GM19351 (cell line): ENCODE data around the gene UBAC1.
"Not testable (repeated sequence)": the region's sequence is repeated elsewhere in the genome, so short reads cannot be mapped to it uniquely, and the experiment has no call there.

ENCODE experiments used
- ATAC-seq: cut with Tn5 transposase; IDR thresholded peaks from one replicate; pipeline ENCODE4 v1.9.1; 2021; ENCODE audit warnings: mild to moderate bottlenecking, moderate library complexity; ENCODE audit not compliant: unreplicated experiment

UBAC1 gene

DNA sequence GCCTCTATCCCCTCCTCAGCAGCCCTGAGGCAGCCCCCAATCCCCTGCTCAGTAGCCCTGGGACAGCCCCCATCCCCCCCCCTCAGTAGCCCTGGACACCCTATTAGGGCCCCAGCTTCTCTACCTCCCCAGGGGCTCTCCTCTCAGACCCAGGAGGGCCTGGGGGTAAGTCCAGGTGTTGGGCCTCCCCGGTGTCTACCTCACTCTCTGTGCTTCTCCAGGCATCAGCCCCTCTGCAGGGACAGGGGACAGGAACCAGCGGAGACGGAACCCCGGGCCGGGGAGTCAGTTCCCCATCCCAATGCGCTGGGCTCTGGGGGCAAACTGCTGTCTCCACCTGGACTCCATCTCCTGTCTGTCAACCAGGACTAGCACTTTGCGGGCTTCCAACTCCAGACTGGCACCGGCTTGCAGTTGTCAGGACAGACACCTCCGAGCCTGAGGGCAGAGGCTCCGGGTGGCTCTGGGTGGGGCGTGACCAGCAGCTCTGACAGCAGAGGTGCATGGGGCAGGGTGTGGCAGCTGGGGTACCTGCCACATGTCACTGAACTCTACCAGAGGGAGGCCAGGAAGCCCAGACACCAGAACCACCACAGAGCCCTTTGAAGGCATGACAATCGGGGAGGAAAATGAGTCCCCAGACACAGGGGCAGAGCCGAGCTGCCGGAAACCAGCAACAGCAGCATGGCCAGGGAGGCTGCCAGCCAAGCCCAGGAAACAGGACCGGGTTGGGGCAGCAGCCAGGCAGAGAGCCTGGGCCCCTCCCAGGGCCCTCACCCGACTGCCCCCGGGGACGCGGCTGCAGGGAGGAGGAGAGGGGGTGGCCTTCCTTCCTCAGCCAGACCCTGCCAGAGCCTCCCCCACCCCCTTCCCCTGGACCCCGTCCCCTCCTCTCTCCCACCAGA is 17.7 kb upstream of the UBAC1 start:
- no peak for ATAC-seq

DNA sequence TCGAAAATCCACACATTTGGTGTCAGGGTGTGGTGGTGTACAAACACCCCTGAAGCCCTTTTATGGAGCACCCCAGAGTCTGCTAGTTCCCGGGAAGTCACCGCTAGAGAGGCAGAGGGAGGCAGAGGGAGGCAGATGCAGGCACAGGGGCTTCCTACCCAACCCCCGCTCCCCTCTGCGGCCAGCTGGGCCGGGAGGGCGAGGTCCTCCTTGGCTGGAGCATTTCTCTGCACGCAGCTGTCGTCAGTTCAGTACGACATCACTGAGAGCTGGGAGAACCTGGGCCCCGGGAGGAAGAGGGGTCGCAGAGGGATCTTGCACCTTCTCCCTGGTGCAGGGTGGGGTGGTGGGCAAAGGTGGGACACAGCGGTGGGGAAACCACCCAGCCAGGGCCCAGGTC is 15.8 kb upstream of the UBAC1 start:
- no peak for ATAC-seq

DNA sequence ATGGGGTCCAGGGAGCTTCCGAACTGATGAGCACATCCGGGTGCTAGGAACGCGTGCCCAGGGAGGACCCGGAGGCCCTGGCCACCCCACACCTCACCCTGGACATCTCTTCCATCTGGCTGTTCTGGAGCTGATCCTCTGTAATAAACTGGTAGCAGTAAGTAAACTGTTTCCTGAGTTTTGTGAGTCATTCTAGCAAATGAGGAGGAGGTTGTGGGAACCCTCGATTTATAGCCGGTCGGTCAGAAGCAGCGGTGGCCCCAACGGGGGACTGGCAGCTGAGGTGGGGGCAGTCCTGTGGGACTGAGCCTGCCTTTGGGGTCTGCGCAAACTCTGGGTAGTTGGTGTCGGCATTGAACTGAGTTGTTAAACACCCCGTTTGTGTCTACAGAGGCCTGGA is 15.4 kb upstream of the UBAC1 start:
- ATAC-seq, result no peak

DNA sequence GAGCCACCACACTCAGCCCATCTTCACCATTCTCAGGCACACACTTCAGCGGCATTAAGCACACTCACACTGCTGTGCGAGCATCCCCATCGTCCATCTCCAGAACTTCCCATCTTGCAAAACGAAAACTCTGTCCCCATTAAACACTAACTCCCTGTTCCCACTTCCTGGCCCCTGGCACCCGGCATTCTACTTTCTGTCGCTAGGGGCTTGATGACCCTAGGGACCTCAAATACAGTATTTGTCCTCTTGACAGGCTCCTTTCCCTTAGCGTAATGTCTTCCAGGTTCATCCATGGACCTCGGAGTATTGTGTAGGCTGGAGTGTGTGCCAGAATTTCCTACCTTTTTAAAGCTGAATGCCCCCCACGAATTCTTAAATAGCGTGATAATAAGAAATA is 14.7 kb upstream of the UBAC1 start:
- ATAC-seq, result no peak

DNA sequence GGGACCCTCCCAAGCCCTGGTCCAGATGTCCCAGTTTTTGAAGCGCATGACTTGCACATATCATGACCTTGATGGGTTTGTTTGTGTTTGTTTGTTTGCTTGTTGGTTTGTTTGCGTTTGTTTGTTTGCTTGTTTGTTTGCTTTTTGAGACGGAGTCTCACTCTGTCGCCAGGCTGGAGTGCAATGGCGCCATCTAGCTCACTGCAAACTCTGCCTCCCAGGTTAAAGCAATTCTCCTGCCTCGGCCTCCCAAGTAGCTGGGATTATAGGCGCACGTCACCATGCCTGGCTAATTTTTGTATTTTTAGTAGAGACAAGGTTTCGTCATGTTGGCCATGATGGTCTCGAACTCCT is 13.0 kb upstream of the UBAC1 start:
- no peak for ATAC-seq

DNA sequence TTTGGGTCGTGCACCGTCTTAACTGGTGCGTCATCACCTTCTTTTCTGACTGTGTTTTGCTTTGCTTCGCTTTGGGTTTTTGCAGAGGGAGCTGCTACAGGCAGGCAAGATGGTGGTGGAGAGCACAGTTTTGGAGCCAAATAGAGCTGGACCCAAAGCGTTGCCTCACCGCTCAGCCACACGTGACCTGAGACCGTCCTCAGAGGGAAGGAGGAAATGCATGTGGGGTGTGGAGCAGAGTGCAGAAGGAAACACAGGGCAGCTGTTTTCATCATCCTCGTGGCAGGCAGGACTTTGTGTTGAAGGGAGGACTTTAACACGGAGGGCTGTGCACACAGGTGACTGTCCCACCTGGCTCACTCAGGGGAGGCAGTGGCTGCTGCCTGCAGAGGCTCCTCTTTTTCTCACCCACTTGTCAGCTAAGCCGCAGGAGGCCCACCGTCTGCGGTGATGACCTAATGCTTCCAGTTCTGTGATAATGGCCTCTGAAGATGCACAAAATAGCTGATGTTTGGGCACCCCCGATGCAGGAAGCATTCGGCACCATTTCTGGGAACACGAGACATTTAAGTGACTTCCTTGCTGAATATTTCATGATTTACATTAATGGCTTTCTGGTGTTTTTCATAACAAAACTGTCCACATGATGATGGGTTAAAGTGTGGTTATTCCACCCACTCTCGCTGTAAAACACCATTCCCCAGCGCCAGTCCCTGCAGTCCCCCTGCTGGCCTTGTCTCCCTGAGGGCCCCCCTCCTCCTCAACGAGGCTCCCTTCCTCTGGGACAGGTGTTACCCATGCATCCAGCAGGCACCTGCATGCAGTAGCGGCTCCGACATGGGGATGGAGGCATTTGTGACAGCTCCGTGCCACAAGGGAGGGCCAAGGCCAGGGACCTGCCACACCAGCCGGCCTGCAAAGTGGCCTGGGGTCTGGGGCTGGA is 12.4 kb upstream of the UBAC1 start:
- ATAC-seq, result no peak

DNA sequence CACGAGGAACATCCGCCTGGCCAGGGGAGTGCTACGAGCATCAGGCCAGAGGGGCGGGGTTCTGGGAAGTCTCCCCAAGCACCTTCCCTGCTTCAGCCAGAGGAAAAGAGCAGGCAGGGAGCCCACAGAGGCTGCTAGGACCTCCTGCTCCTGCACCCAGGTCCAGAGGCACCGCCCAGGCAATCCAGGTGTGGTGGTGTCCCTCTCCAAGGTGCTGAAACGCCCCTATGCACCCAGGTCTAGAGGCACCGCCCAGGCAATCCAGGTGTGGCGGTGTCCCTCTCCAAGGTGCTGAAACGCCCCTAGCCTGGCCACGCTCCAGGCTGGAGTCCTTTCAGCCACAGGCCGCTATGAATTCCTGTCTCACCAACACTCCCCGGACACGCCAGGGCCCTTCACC is 10.7 kb upstream of the UBAC1 start:
- ATAC-seq, result no peak

DNA sequence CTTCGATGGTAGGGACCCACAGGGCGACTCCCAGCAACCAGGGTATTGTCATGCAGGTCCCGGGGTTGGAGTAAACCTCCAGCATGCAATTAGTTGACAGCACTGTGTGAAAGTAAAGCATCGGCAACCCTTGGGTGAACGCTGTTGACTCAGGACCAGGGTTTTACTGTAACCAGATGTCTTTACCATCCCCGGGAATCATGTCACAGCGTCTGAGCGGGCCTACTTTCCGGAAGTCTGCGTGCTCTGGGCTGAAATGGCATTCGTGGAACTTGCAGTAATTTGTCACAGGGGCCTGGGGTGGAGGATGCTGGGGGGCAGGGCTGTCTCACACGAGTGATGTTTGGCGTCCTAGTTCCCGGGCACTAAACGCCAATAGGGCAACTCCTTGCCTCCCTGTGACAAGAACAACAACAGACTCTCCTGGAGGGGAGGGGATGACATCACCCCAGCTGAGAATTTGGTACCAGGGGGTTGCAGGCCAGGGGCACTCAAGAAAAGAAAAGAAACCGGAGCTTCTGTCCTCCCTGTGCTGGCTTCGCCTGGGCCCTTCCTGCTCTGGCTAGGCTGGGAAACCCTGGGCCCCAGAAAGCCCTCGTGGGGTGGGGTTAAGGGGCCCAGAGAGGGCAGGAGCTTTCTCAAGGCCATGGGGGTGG is 10.1 kb upstream of the UBAC1 start:
- ATAC-seq, result no peak

DNA sequence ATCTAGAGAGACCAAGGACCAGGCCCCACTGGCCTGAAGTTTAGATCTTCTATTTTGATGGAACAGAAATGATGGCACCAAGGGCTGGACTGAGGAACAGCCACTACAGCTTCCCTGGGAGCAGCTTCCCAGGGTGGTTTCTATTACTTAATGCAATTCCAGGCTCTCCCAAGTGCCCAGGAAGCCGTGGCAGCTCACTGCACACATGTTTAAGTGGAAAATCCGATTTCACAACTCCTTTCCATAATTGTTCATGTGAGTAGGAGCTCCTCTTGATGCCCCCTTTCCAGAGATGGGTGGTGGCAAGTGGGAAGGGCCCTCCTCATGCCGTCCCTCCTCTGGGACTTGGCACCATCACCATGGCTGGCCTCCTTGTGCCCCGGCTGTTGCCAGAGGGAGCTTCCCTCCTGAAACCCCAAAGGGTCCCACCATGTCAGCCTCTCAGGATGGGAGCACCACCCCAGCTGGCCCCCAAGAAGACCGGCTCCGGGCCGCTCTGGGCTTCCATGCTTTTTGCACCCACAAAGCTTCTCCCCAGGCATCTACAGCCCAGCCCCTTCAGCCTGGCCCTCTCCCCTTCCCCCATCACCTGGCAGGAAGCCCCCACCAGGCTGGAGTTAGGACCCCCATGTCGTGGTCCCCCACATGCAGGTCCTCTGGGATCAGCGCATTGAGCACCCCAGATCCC is 9.1 kb upstream of the UBAC1 start:
- ATAC-seq, result no peak

DNA sequence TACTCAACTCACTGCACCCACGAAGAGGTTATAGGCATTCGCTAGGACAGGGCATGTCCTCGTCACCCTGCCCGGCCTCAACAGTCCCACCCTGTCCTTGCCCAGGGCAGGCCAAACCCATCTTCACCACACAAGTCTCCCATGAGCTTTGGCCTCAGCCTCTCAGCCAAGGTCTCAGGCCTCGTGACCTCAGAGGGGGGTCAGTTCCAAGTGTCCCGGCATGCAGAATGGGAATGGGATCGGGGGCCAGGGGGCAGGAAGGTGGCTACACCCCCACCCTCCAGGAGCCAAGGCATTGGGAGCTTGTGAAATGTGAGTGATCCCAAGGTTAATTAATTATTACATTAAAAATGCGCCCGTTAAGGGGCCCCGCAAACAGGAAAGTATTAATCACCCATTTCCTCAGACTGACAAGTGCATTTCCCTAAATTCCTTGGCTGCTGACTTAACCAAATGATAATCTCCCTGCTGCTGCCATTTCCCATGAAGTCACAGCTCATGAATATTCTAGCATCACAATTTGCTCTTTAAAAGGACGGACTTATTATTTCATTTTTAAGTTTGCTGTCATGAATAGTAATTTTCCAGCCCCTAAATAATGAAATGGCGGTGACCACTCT is 8.0 kb upstream of the UBAC1 start:
- no peak for ATAC-seq

DNA sequence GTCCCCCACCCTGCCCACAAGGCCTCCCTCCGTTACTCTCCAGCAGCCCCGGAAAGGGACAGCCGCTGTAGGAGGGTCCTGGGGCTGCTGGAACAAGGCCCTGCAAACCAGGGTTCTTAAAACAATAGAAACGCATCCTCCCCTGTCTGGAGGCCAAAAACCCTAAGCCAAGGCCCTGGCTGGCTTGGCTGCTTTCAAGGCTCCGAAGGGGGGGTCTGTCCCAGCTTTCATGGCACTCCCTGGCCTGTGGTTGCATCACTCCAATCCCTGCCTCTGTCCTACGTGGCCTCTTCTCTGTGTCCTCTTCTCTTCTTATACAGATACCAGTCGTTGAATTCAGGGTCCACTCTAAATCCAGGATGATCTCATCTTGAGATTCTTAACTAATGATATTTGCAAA is 7.4 kb upstream of the UBAC1 start:
- ATAC-seq, result no peak

DNA sequence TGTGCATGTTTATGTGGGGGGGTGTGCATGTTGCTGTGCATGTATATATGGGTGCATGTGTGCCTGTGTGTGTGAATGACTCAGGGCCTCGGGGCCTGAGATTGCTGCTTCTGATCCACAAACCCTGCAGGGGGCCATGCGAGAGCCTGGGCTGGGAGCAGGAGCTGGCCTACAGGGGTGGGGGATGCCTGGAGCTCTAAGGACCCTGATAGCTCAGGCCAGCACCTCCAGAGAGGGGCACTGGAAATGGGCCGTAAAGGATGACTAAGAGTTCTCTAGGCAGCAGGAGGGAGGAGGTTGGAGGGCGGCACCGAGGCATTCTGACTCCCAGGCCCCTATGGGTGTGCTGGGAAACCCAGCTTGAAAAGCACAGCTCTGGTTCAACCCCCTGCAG is 6.9 kb upstream of the UBAC1 start:
- ATAC-seq, result no peak

DNA sequence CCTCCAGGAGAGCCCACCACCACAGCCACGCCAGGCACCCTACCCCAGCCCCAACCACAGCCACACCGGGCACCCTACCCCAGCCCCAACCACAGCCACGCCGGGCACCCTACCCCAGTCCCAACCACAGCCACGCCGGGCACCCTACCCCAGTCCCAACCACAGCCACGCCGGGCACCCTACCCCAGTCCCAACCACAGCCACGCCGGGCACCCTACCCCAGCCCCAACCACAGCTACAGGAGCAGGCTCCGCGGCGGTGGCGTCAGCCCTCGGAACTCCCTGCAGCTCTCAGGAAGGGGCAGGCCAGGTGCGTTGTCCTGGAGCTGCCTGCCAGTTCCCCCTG is 5.7 kb upstream of the UBAC1 start:
- not testable (repeated sequence) for ATAC-seq

DNA sequence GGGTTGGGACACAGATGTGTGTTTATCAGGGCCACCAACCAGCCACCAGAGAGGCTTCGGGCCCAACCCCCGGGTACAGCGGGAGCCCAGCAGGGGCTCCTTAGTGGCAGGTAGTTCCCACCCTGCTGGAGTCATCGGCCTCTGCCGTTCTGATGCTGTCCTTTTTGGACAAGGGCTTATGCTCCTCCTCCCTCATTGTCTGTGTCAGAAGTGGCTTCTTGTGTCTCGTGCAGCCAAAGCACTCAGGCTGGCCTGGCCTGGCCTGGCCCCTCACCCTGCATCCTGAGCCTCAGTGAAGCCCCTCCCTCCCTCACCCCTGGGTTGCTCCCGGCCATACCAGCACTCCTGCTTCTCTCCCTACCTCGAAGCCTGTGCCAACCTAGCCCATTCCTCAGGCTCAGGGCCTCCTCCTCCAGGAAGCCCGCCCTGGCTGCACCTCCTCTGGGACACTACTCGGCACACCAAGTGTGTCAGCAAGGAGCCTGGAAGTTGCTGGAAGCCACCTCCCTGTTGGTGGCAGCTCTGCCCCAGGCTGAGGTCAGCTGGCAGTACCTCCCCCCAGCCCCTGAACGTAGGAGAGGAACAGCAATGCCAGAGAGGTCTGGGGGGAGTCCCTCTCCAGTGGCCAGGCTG is 4.1 kb upstream of the UBAC1 start:
- ATAC-seq, result no peak

DNA sequence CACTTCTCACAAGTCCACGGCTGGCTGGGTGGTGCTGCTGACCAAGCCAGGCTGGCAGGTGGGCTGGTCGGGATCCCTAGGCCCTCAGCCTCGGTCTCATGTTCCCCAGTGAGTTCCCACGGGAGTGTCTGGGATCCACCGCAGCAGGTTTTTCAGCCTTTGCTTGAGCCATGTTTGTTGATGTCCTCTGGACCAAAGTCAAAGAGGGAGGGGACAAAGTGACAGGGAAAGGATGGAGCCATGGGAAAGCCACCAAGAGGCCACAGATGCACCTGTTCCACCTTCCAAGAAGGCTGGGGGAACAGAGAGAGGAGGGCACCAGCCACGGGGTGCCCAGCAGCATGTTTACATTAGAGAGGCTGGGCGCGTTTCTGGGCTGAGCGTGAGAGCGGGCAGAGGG is 2.8 kb upstream of the UBAC1 start:
- no peak for ATAC-seq

DNA sequence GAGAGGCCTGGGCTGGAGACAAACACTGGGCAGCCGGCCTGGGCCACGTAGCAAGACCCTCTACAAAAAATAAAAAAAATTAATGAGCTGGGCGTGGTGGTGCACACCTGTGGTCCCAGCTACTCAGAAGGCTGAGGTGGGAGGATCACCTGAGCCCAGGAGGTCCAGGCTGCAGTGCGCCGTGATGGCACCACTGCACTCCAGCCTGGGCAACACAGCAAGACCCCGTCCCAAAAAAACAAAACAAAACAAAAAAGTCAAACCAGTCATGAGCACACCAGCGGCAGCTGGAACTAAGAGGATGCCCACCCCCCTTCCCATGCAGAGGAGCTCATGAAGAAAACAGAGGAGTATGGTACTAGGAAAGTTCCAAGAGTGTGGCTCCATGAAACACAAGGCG is 2.2 kb upstream of the UBAC1 start:
- ATAC-seq, result no peak

DNA sequence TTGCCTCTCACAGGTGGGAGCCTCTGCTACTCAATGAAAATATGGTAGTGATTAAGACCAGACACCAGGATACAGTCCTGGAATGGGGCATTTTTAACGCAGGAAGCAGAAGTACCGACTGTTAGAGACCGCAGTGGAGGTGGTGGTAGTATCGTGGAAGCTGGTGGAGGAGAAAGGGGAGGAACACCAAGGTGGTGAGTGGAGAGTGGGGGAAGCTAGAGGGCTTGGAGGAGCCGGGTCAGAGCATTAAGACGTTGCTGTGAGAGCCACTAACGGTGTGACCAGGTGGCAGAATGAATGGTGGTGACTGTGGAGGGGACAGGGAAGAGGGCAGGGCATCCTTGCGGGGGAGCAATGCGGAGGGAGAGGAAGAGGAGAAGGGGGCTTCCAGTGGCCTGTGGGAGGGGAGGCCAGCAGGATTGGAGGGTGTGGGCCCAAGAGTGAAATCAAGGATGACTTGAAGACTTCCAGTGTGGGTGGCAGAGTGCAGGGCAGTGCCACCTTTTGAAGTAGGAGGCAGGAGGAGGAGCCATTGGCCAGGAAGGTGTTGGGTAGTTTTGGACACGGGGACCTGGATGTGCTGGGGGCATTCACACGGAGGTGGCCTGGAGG is 1.6 kb upstream of the UBAC1 start:
- no peak for ATAC-seq

DNA sequence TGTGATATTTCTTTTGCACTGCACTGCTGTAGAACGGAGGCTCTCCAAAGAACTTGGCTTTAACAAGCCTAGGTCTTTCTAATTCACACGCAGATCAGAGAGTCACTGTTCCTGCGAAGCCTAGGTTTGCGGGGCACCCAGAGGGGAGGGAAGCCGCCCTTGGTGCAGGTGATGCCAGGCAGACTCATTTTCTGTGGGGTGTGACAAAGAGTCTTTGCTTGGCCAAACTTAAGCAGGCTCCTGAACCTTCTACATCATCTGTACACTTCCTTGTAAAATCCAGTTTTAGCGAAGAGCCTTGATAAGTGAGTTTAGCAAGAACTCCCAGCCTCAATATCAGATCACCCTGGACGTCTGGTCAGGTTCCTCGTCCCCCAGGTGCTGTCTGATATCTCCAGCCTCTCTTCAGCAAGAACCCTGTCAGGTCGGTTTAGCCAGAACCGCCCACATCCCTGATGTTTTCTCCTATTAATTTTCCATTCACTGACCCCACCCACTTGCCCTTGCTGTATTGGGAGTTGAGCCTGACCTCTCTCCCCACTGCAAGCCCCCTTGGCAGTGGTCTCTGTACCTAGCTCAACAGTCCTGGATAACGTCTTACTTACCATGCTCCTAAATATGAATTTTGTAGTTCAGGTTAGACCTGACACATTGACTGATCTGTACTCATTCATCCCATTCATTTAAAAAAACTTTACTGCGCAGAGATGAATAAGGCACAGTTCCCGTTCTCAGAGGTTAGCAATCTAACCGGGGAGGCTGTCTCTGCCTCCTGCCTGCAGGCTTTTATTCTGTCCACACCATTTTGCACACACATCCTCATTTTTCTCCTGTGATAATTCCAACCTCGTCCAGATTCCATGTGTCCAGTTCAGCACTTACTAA is 880 bp upstream of the UBAC1 start:
- ATAC-seq, result no peak
